ENCODE data around the gene MAF.

Gene MAF

GRCh38 chr16:79598348-79599181 lies 2.0 kb downstream of the MAF start:
- peaks cover 15% of the 10 kb centered on the region for H3K4me1 ChIP-seq (ENCODE audit: control insufficient read depth, insufficient read depth, low read length)
- peaks cover 7% of the 10 kb centered on the region for H3K27me3 ChIP-seq (ENCODE audit: control insufficient read depth, insufficient read depth, low read length)
- H3K9me3 ChIP-seq (ENCODE audit: control insufficient read depth, insufficient read depth, low read length), result no peaks in the 10 kb centered on the region
- H3K36me3 ChIP-seq (ENCODE audit: control insufficient read depth, insufficient read depth, low read length), result no peaks in the 10 kb centered on the region
- peak overlapping the region; percentile 37 for H3K9ac ChIP-seq (ENCODE audit: low read depth, low read length)
- H3K4me3 ChIP-seq (ENCODE audit: low read depth, low read length), result peak overlapping the region; percentile 82

- peaks cover 16% of the 10 kb centered on the region for H3K4me1 ChIP-seq (ENCODE audit: control insufficient read depth, insufficient read depth, low read length)
- no peaks in the 10 kb centered on the region for H3K9me3 ChIP-seq (ENCODE audit: control insufficient read depth, insufficient read depth, low read length)
- peaks cover 10% of the 10 kb centered on the region for H3K27me3 ChIP-seq (ENCODE audit: control insufficient read depth, insufficient read depth, low read length)
- no peak overlapping the region for H3K9ac ChIP-seq (ENCODE audit: low read depth, low read length)
- H3K36me3 ChIP-seq (ENCODE audit: control insufficient read depth, insufficient read depth, low read length), result no peaks in the 10 kb centered on the region
- H3K4me3 ChIP-seq (ENCODE audit: low read depth, low read length), result peak overlapping the region; percentile 82
Measured at GRCh38 chr16:79598063-79598347, 2.5 kb downstream of the MAF start.

- H3K4me1 ChIP-seq (ENCODE audit: control insufficient read depth, insufficient read depth, low read length), result peaks cover 14% of the 10 kb centered on the region
Measured at GRCh38 chr16:79597277-79598062, 3.1 kb downstream of the MAF start.

GRCh38 chr16:79595931-79596450 lies 4.5 kb downstream of the MAF start:
- no peak overlapping the region for H3K9ac ChIP-seq (ENCODE audit: low read depth, low read length)
- no peak overlapping the region for H3K4me3 ChIP-seq (ENCODE audit: low read depth, low read length)
- no peaks in the 10 kb centered on the region for H3K36me3 ChIP-seq (ENCODE audit: control insufficient read depth, insufficient read depth, low read length)
- peaks cover 19% of the 10 kb centered on the region for H3K4me1 ChIP-seq (ENCODE audit: control insufficient read depth, insufficient read depth, low read length)
- H3K27me3 ChIP-seq (ENCODE audit: control insufficient read depth, insufficient read depth, low read length), result peaks cover 10% of the 10 kb centered on the region
- H3K9me3 ChIP-seq (ENCODE audit: control insufficient read depth, insufficient read depth, low read length), result no peaks in the 10 kb centered on the region

More at GRCh38 chr16:79597277-79598062, 3.1 kb downstream of the MAF start:
- peak overlapping the region; percentile 82 for H3K4me3 ChIP-seq (ENCODE audit: low read depth, low read length)
- peaks cover 10% of the 10 kb centered on the region for H3K27me3 ChIP-seq (ENCODE audit: control insufficient read depth, insufficient read depth, low read length)
- H3K36me3 ChIP-seq (ENCODE audit: control insufficient read depth, insufficient read depth, low read length), result no peaks in the 10 kb centered on the region
- H3K9ac ChIP-seq (ENCODE audit: low read depth, low read length), result no peak overlapping the region
- no peaks in the 10 kb centered on the region for H3K9me3 ChIP-seq (ENCODE audit: control insufficient read depth, insufficient read depth, low read length)

GRCh38 chr16:79595231-79595641 lies 5.3 kb downstream of the MAF start:
- Histone ChIP-seq H3K4me3 (ENCODE audit: low read depth, low read length) (no peak overlapping the region), H3K9me3 (ENCODE audit: control insufficient read depth, insufficient read depth, low read length) (no peaks in the 10 kb centered on the region), H3K9ac (ENCODE audit: low read depth, low read length) (no peak overlapping the region), H3K4me1 (ENCODE audit: control insufficient read depth, insufficient read depth, low read length) (peaks cover 22% of the 10 kb centered on the region), H3K36me3 (ENCODE audit: control insufficient read depth, insufficient read depth, low read length) (no peaks in the 10 kb centered on the region), H3K27me3 (ENCODE audit: control insufficient read depth, insufficient read depth, low read length) (peaks cover 15% of the 10 kb centered on the region)

GRCh38 chr16:79593754-79594153 lies 6.8 kb downstream of the MAF start:
- Histone ChIP-seq H3K9me3 (ENCODE audit: control insufficient read depth, insufficient read depth, low read length) (no peaks in the 10 kb centered on the region), H3K27me3 (ENCODE audit: control insufficient read depth, insufficient read depth, low read length) (peaks cover 20% of the 10 kb centered on the region), H3K4me1 (ENCODE audit: control insufficient read depth, insufficient read depth, low read length) (peaks cover 22% of the 10 kb centered on the region), H3K36me3 (ENCODE audit: control insufficient read depth, insufficient read depth, low read length) (no peaks in the 10 kb centered on the region), H3K9ac (ENCODE audit: low read depth, low read length) (no peak overlapping the region), H3K4me3 (ENCODE audit: low read depth, low read length) (no peak overlapping the region)

GRCh38 chr16:79593074-79593531 lies 7.4 kb downstream of the MAF start:
- Histone ChIP-seq H3K36me3 (ENCODE audit: control insufficient read depth, insufficient read depth, low read length) (no peaks in the 10 kb centered on the region), H3K27me3 (ENCODE audit: control insufficient read depth, insufficient read depth, low read length) (peaks cover 23% of the 10 kb centered on the region), H3K9ac (ENCODE audit: low read depth, low read length) (no peak overlapping the region), H3K4me3 (ENCODE audit: low read depth, low read length) (no peak overlapping the region), H3K9me3 (ENCODE audit: control insufficient read depth, insufficient read depth, low read length) (no peaks in the 10 kb centered on the region), H3K4me1 (ENCODE audit: control insufficient read depth, insufficient read depth, low read length) (peaks cover 22% of the 10 kb centered on the region)

GRCh38 chr16:79592186-79592585 lies 8.4 kb downstream of the MAF start:
- Histone ChIP-seq H3K9me3 (ENCODE audit: control insufficient read depth, insufficient read depth, low read length) (no peaks in the 10 kb centered on the region), H3K9ac (ENCODE audit: low read depth, low read length) (no peak overlapping the region), H3K36me3 (ENCODE audit: control insufficient read depth, insufficient read depth, low read length) (no peaks in the 10 kb centered on the region), H3K27me3 (ENCODE audit: control insufficient read depth, insufficient read depth, low read length) (peaks cover 24% of the 10 kb centered on the region), H3K4me1 (ENCODE audit: control insufficient read depth, insufficient read depth, low read length) (peaks cover 22% of the 10 kb centered on the region), H3K4me3 (ENCODE audit: low read depth, low read length) (no peak overlapping the region)

- peak overlapping the region; percentile 45 for H3K4me3 ChIP-seq (ENCODE audit: low read depth, low read length)
- H3K27me3 ChIP-seq (ENCODE audit: control insufficient read depth, insufficient read depth, low read length), result peaks cover 24% of the 10 kb centered on the region
- no peaks in the 10 kb centered on the region for H3K9me3 ChIP-seq (ENCODE audit: control insufficient read depth, insufficient read depth, low read length)
- H3K36me3 ChIP-seq (ENCODE audit: control insufficient read depth, insufficient read depth, low read length), result no peaks in the 10 kb centered on the region
- peaks cover 12% of the 10 kb centered on the region for H3K4me1 ChIP-seq (ENCODE audit: control insufficient read depth, insufficient read depth, low read length)
- no peak overlapping the region for H3K9ac ChIP-seq (ENCODE audit: low read depth, low read length)
Measured at GRCh38 chr16:79589601-79590102, 10.9 kb downstream of the MAF start.

GRCh38 chr16:79587897-79588296 lies 12.6 kb downstream of the MAF start:
- Histone ChIP-seq H3K36me3 (ENCODE audit: control insufficient read depth, insufficient read depth, low read length) (no peaks in the 10 kb centered on the region), H3K27me3 (ENCODE audit: control insufficient read depth, insufficient read depth, low read length) (peaks cover 21% of the 10 kb centered on the region), H3K9me3 (ENCODE audit: control insufficient read depth, insufficient read depth, low read length) (no peaks in the 10 kb centered on the region), H3K4me3 (ENCODE audit: low read depth, low read length) (no peak overlapping the region), H3K9ac (ENCODE audit: low read depth, low read length) (no peak overlapping the region), H3K4me1 (ENCODE audit: control insufficient read depth, insufficient read depth, low read length) (peaks cover 13% of the 10 kb centered on the region)

- Histone ChIP-seq H3K9me3 (ENCODE audit: control insufficient read depth, insufficient read depth, low read length) (no peaks in the 10 kb centered on the region), H3K9ac (ENCODE audit: low read depth, low read length) (no peak overlapping the region), H3K4me1 (ENCODE audit: control insufficient read depth, insufficient read depth, low read length) (peaks cover 13% of the 10 kb centered on the region), H3K36me3 (ENCODE audit: control insufficient read depth, insufficient read depth, low read length) (no peaks in the 10 kb centered on the region), H3K4me3 (ENCODE audit: low read depth, low read length) (no peak overlapping the region), H3K27me3 (ENCODE audit: control insufficient read depth, insufficient read depth, low read length) (peaks cover 21% of the 10 kb centered on the region)
Measured at GRCh38 chr16:79587296-79587695, 13.2 kb downstream of the MAF start.

Data from iPS-15b (cell line).